HepG2 (cell line): ENCODE results near the gene SMIM1. TPM values are rescaled to one million over a fixed set of nuclear protein-coding genes. Genes with fewer than 3 reads are reported as not detected.

ENCODE experiments used
- HOXA5 ChIP-seq: sonication (generic); formaldehyde crosslinking; IDR thresholded peaks from 2 replicates; pipeline ENCODE4 v1.4.0; 2020; ENCODE audit warnings: missing genetic modification reagents
- IKZF4 ChIP-seq: sonication (generic); formaldehyde crosslinking; IDR thresholded peaks from 2 replicates; pipeline ENCODE4 v1.5.1; 2020; ENCODE audit warnings: borderline replicate concordance, mild to moderate bottlenecking, low read depth, missing genetic modification reagents; ENCODE audit errors: not compliant biosample characterization
- IRX3 ChIP-seq: sonication (generic); formaldehyde crosslinking; IDR thresholded peaks from 2 replicates; pipeline ENCODE4 v1.8.1; 2023; ENCODE audit warnings: mild to moderate bottlenecking, low read depth, missing genetic modification reagents, borderline replicate concordance
- JUN ChIP-seq: sonication (generic); formaldehyde crosslinking; IDR thresholded peaks from 2 replicates; pipeline ENCODE4 v1.4.0; 2020; ENCODE audit warnings: mild to moderate bottlenecking, missing genetic modification reagents
- MIER2 ChIP-seq: IDR thresholded peaks from 2 replicates; pipeline ENCODE4 v1.6.1; 2016; ENCODE audit warnings: missing biosample characterization, missing genetic modification reagents
- MTF2 ChIP-seq: sonication (generic); formaldehyde crosslinking; IDR thresholded peaks from 2 replicates; pipeline ENCODE4 v1.5.0; 2020; ENCODE audit warnings: missing genetic modification reagents, borderline replicate concordance
- RNF2 ChIP-seq: fragments of 450-650 bp; conservative IDR thresholded peaks from 2 replicates; pipeline ENCODE4 v1.6.1; 2016; ENCODE audit warnings: low read depth
- ZC3H13 ChIP-seq: sonication (generic); formaldehyde crosslinking; IDR thresholded peaks from 2 replicates; pipeline ENCODE4 v1.8.1; 2023; ENCODE audit warnings: mild to moderate bottlenecking, missing genetic modification reagents, moderate library complexity
- ZFP90 ChIP-seq: sonication (generic); formaldehyde crosslinking; IDR thresholded peaks from 2 replicates; pipeline ENCODE4 v1.8.0; 2022; ENCODE audit warnings: missing genetic modification reagents, mild to moderate bottlenecking, inconsistent platforms, borderline replicate concordance
- ZFX ChIP-seq: sonication (generic); formaldehyde crosslinking; IDR thresholded peaks from 2 replicates; pipeline ENCODE4 v1.4.0; 2020; ENCODE audit warnings: mild to moderate bottlenecking, low read depth, missing genetic modification reagents, moderate library complexity
- ZIK1 ChIP-seq: sonication (generic); formaldehyde crosslinking; IDR thresholded peaks from 2 replicates; pipeline ENCODE4 v1.5.0; 2020; ENCODE audit warnings: mild to moderate bottlenecking, low read depth, missing genetic modification reagents, borderline replicate concordance
- ZNF160 ChIP-seq: sonication (generic); formaldehyde crosslinking; IDR thresholded peaks from 2 replicates; pipeline ENCODE4 v1.8.0; 2022; ENCODE audit warnings: mild to moderate bottlenecking, inconsistent platforms, missing genetic modification reagents
- ZNF44 ChIP-seq: sonication (generic); formaldehyde crosslinking; IDR thresholded peaks from 2 replicates; pipeline ENCODE4 v1.5.1; 2020; ENCODE audit warnings: mild to moderate bottlenecking, missing genetic modification reagents
- ZNF616 ChIP-seq: sonication (generic); formaldehyde crosslinking; IDR thresholded peaks from 2 replicates; pipeline ENCODE4 v1.5.0; 2020; ENCODE audit warnings: low read depth, mild to moderate bottlenecking, missing genetic modification reagents
- ZNF703 ChIP-seq: sonication (generic); formaldehyde crosslinking; IDR thresholded peaks from 2 replicates; pipeline ENCODE4 v1.5.1; 2020; ENCODE audit warnings: missing genetic modification reagents, mild to moderate bottlenecking, moderate library complexity, borderline replicate concordance
- ZNF883 ChIP-seq: sonication (generic); formaldehyde crosslinking; IDR thresholded peaks from 2 replicates; pipeline ENCODE4 v1.5.1; 2020; ENCODE audit warnings: mild to moderate bottlenecking, missing genetic modification reagents; ENCODE audit errors: not compliant biosample characterization
- polyA plus RNA-seq, 8 experiments: library from polyadenylated mRNA; depleted of rRNA in 3 of 8; stranded (reverse) in 7 of 8; unstranded in 1 of 8; fragments of >200 nt; fragmentation: Illumina TruSeq in 4 of 8; extraction: Trizol in 4 of 8; gene quantifications; 2 replicates each; pipeline versions ENCODE4 v1.2.1 to v1.2.3, GENCODE V29; 2011 to 2016; ENCODE audit warnings: low read depth in 4 of 8, missing spikeins in 1 of 8, mixed read lengths in 1 of 8; ENCODE audit not compliant: insufficient read depth in 1 of 8
- total RNA-seq, 5 experiments: library from RNA; depleted of rRNA; stranded (reverse); fragments of >200 nt; fragmentation: Illumina TruSeq; extraction: Trizol; gene quantifications; 2 replicates each; pipeline ENCODE4 v1.2.3, GENCODE V29; 2016; ENCODE audit warnings: low read depth in 1 of 5
- TF ChIP-seq, protein P1 (sequence below): sonication (generic); formaldehyde crosslinking; IDR thresholded peaks from 2 replicates; pipeline ENCODE4 v1.4.0; 2020; ENCODE audit warnings: mild to moderate bottlenecking, low read depth, missing genetic modification reagents
- TF ChIP-seq, protein P2 (sequence below): IDR thresholded peaks from 2 replicates; pipeline ENCODE4 v1.6.1; 2012; ENCODE audit warnings: low read depth, low read length, improper control_type of control experiment
- TF ChIP-seq, protein P3 (sequence below): IDR thresholded peaks from 2 replicates; pipeline ENCODE4 v1.6.1; 2016; ENCODE audit warnings: low read depth, control low read depth
- TF ChIP-seq, protein P4 (sequence below): sonication (generic); formaldehyde crosslinking; IDR thresholded peaks from 2 replicates; pipeline ENCODE4 v1.4.0; 2020; ENCODE audit warnings: missing genetic modification reagents, borderline replicate concordance
- TF ChIP-seq, protein P5 (sequence below): sonication (generic); formaldehyde crosslinking; IDR thresholded peaks from 2 replicates; pipeline ENCODE4 v1.5.1; 2020; ENCODE audit warnings: missing genetic modification reagents, mild to moderate bottlenecking, borderline replicate concordance

SMIM1 gene
- total and polyA plus RNA-seq, 2 of the 13 experiments (the other 11 are each of a cell fraction or from before 2014, with no cell fraction given) = 12.4 to 56.3 TPM

DNA sequence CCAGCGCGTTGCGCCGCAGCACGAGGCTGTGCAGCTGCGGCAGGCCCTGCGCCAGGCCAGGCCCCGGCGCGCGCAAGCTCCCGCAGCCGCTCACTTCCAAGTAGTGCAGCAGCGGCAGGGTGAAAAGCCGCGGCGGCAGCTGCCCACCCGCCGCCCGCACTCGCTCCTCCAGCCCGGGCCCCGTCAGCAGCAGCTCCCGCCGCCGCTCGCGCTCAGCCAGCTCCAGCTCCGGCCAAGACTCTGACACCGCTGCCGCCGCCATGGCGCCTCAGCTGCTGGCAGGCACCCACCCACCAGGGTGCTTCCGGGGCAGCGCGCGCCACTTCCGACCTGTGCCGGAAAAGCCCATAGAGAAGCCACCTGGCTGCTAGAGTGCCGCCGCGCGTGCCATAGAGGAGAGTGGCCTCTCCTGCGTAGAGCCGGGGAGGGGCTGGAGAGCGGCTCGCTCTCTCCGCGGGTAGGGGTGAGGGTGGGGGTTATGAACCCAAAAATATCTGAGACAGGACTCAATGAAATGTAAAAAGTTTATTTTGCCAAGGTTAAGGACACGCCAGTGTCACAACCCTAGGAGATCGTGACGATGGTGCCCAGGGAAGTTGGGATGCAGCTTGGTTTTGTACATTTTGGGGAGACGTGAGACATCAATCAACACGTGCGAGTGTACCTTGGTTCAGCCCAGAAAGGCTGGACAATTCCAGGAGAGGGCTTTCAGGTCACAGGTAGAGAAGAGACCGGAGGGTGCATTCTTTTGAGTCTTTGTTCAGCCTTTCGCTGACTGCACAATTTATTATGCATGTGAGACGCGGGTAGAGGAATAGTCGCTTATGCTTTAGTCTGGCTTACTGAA is 23.9 kb downstream of the SMIM1 start, which contains the start of gene LRRC47 (continued):
- TF ChIP-seq HOXA5 (CRISPR knock-in tag) (peak; percentile 65; the same call in 1 of the 2 replicates), IKZF4 (peak; percentile 49), ZNF703 (no peak), RNF2 (no peak), ZC3H13 (CRISPR knock-in tag) (no peak; the same call in 1 of the 2 replicates), MTF2 (CRISPR knock-in tag) (peak; percentile 81; the same call in 1 of the 2 replicates), ZNF883 (no peak), ZNF160 (no peak), IRX3 (CRISPR knock-in tag) (no peak; the same call in 1 of the 2 replicates), JUN (CRISPR knock-in tag) (no peak), ZNF616 (no peak), ZFP90 (CRISPR knock-in tag) (0 out of 2 replicates have a peak, but pooled peaks have one; percentile 62), ZIK1 (CRISPR knock-in tag) (no peak; the same call in 1 of the 2 replicates), ZNF44 (no peak), ZFX (peak; percentile 97), MIER2 (CRISPR knock-in tag) (no peak)
- TF ChIP-seq, protein P1, sequence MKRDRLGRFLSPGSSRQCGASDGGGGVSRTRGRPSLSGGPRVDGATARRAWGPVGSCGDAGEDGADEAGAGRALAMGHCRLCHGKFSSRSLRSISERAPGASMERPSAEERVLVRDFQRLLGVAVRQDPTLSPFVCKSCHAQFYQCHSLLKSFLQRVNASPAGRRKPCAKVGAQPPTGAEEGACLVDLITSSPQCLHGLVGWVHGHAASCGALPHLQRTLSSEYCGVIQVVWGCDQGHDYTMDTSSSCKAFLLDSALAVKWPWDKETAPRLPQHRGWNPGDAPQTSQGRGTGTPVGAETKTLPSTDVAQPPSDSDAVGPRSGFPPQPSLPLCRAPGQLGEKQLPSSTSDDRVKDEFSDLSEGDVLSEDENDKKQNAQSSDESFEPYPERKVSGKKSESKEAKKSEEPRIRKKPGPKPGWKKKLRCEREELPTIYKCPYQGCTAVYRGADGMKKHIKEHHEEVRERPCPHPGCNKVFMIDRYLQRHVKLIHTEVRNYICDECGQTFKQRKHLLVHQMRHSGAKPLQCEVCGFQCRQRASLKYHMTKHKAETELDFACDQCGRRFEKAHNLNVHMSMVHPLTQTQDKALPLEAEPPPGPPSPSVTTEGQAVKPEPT (CRISPR knock-in tag) = no peak
- TF ChIP-seq, protein P2, sequence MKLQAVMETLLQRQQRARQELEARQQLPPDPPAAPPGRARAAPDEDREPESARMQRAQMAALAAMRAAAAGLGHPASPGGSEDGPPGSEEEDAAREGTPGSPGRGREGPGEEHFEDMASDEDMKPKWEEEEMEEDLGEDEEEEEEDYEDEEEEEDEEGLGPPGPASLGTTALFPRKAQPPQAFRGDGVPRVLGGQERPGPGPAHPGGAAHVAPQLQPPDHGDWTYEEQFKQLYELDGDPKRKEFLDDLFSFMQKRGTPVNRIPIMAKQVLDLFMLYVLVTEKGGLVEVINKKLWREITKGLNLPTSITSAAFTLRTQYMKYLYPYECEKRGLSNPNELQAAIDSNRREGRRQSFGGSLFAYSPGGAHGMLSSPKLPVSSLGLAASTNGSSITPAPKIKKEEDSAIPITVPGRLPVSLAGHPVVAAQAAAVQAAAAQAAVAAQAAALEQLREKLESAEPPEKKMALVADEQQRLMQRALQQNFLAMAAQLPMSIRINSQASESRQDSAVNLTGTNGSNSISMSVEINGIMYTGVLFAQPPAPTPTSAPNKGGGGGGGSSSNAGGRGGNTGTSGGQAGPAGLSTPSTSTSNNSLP = no peak; the same call in 1 of the 2 replicates
- TF ChIP-seq, protein P3, sequence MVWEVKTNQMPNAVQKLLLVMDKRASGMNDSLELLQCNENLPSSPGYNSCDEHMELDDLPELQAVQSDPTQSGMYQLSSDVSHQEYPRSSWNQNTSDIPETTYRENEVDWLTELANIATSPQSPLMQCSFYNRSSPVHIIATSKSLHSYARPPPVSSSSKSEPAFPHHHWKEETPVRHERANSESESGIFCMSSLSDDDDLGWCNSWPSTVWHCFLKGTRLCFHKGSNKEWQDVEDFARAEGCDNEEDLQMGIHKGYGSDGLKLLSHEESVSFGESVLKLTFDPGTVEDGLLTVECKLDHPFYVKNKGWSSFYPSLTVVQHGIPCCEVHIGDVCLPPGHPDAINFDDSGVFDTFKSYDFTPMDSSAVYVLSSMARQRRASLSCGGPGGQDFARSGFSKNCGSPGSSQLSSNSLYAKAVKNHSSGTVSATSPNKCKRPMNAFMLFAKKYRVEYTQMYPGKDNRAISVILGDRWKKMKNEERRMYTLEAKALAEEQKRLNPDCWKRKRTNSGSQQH (CRISPR knock-in tag) = 0 out of 2 replicates have a peak, but pooled peaks have one; percentile 3
- TF ChIP-seq, protein P4, sequence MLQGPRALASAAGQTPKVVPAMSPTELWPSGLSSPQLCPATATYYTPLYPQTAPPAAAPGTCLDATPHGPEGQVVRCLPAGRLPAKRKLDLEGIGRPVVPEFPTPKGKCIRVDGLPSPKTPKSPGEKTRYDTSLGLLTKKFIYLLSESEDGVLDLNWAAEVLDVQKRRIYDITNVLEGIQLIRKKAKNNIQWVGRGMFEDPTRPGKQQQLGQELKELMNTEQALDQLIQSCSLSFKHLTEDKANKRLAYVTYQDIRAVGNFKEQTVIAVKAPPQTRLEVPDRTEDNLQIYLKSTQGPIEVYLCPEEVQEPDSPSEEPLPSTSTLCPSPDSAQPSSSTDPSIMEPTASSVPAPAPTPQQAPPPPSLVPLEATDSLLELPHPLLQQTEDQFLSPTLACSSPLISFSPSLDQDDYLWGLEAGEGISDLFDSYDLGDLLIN (CRISPR knock-in tag) = no peak
- TF ChIP-seq, protein P5, sequence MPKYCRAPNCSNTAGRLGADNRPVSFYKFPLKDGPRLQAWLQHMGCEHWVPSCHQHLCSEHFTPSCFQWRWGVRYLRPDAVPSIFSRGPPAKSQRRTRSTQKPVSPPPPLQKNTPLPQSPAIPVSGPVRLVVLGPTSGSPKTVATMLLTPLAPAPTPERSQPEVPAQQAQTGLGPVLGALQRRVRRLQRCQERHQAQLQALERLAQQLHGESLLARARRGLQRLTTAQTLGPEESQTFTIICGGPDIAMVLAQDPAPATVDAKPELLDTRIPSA = peak; percentile 82
